Sigmoid colon (tissue), 7 donors: ENCODE results near the gene ARID3B. TPM values are rescaled to one million over a fixed set of nuclear protein-coding genes. Genes with fewer than 3 reads are reported as not detected.
A peak's percentile ranks its signal among the peaks of the same experiment; 100 is the strongest.

ENCODE experiments used
- DNase-seq: peaks from one replicate; pipeline ENCODE4 v3.0.0-alpha.2; 2019
- H3K27ac ChIP-seq, 4 donors: fragments of 200-600 bp; sonication (generic); one replicate each; pipeline ENCODE4 v1.5.1; 2016 to 2019; ENCODE audit warnings: mild to moderate bottlenecking in 1 of 4
- H3K27me3 ChIP-seq, 3 donors: fragments of 200-600 bp; sonication (generic); one replicate each; pipeline ENCODE4 v1.5.1; 2019; ENCODE audit warnings: mild to moderate bottlenecking in 1 of 3
- H3K36me3 ChIP-seq, 4 donors: fragments of 200-600 bp; sonication (generic); one replicate each; pipeline ENCODE4 v1.5.1; 2016 to 2019
- H3K4me1 ChIP-seq, 4 donors: fragments of 200-600 bp; sonication (generic); one replicate each; pipeline ENCODE4 v1.5.1; 2017 to 2019
- H3K4me3 ChIP-seq, 4 donors: fragments of 200-600 bp; sonication (generic); one replicate each; pipeline ENCODE4 v1.5.1; 2017 to 2019; ENCODE audit warnings: mild to moderate bottlenecking in 2 of 4, moderate library complexity in 1 of 4
- H3K9me3 ChIP-seq, 4 donors: fragments of 200-600 bp in 3 of 4; sonication (generic) in 3 of 4; one replicate each; pipeline versions ENCODE4 v1.5.1 to v1.6.1; 2013 to 2019
- CTCF ChIP-seq, 4 experiments: fragments of 450-650 bp in 3 of 4; fragments of 200-600 bp in 1 of 4; IDR thresholded peaks; one replicate each; pipeline ENCODE4 v1.5.1; 2016 to 2019; ENCODE audit warnings: antibody characterized with exemption in 4 of 4, mild to moderate bottlenecking in 3 of 4, moderate library complexity in 2 of 4
- EP300 ChIP-seq, 4 donors: sonication (generic); formaldehyde crosslinking; IDR thresholded peaks; one replicate each; pipeline ENCODE4 v1.6.1; 2017; ENCODE audit warnings: antibody characterized with exemption in 4 of 4
- POLR2A ChIP-seq, 2 donors: fragments of 450-650 bp; IDR thresholded peaks; one replicate each; pipeline ENCODE4 v1.6.1; 2016; ENCODE audit warnings: antibody characterized with exemption in 2 of 2, mild to moderate bottlenecking in 2 of 2, moderate library complexity in 2 of 2
- POLR2AphosphoS5 ChIP-seq, 4 donors: sonication (generic); formaldehyde crosslinking; IDR thresholded peaks; one replicate each; pipeline ENCODE4 v1.6.1; 2017; ENCODE audit warnings: antibody characterized with exemption in 4 of 4
- WGBS, 2 donors: extraction: QIAGEN DNeasy Blood & Tissue Kit; methylation state at CpG; one replicate each; pipeline ENCODE4 v1.1.7; 2013; 5-methylcytosine and 5-hydroxymethylcytosine counted together
- intact Hi-C: fragments of 100-400 bp; cut with DNase I; formaldehyde crosslinking; loops from one replicate; pipeline ENCODE4 v1.15.1; 2023
- polyA plus RNA-seq, 3 donors: library from polyadenylated mRNA; stranded (reverse); fragments of 200-250 nt; gene quantifications; one replicate each; pipeline ENCODE4 v1.2.3, GENCODE V29; 2013
- total RNA-seq, 4 donors: library from RNA; depleted of rRNA; stranded (reverse); fragments of >200 nt; gene quantifications; one replicate each; pipeline ENCODE4 v1.1.0, GENCODE V29; 2016
- donor health status: healthy with polysubstance abuse.
- donor health status: Bipolar disorder and iron deficiency.
- donor health status: healthy.

The ARID3B gene
- total and polyA plus RNA-seq, 7 donors = 2.3 to 9.7 (median 5.3) TPM

GRCh38 chr15:74642348-74642733 lies 101.3 kb downstream of the ARID3B start:
- Histone ChIP-seq H3K36me3 (peaks cover 0 to 43% (median 17%) of the 10 kb centered on the region in 4 donors), H3K9me3 (no peaks in the 10 kb centered on the region), H3K4me3 (no peak overlapping the region), H3K4me1 (peaks cover 0 to 18% (median 17%) of the 10 kb centered on the region in 4 donors), H3K27me3 (no peaks in the 10 kb centered on the region), H3K27ac (peak overlapping the region in 3 of 4 donors; percentile 22 to 30 (median 22))
- TF ChIP-seq POLR2AphosphoS5 (IDR thresholded peaks at IDR 0.05) (no peak), POLR2A (IDR thresholded peaks at IDR 0.05) (no peak), CTCF (IDR thresholded peaks at IDR 0.05) (no peak), EP300 (IDR thresholded peaks at IDR 0.05) (no peak)
- DNase-seq = no peak
- WGBS, 2 donors = 21 to 67% methylated on average over 4 of the region's 4 CpGs
- intact Hi-C loops = no loop called here

GRCh38 chr15:74642734-74643664 lies 102.0 kb downstream of the ARID3B start:
- peaks cover 0 to 36% (median 15%) of the 10 kb centered on the region in 4 donors for H3K36me3 ChIP-seq
- 16 to 60% methylated on average over 11 of the region's 11 CpGs for WGBS, 2 donors
- intact Hi-C loops = no loop called here

GRCh38 chr15:74643665-74644204 lies 102.7 kb downstream of the ARID3B start:
- no peak for DNase-seq
- Histone ChIP-seq H3K27ac (peak overlapping the region in 2 of 4 donors; percentile 22 to 30), H3K4me3 (no peak overlapping the region), H3K36me3 (peaks cover 0 to 31% (median 13%) of the 10 kb centered on the region in 4 donors), H3K27me3 (no peaks in the 10 kb centered on the region), H3K9me3 (no peaks in the 10 kb centered on the region), H3K4me1 (peaks cover 0 to 18% (median 17%) of the 10 kb centered on the region in 4 donors)
- 41 to 80% methylated on average over 2 of the region's 2 CpGs for WGBS, 2 donors
- TF ChIP-seq POLR2A (IDR thresholded peaks at IDR 0.05) = no peak
- intact Hi-C loops = no loop called here

More at GRCh38 chr15:74642734-74643664, 102.0 kb downstream of the ARID3B start:
- Histone ChIP-seq H3K4me1 (peaks cover 0 to 18% (median 17%) of the 10 kb centered on the region in 4 donors), H3K9me3 (no peaks in the 10 kb centered on the region), H3K27me3 (no peaks in the 10 kb centered on the region), H3K27ac (peak overlapping the region in 3 of 4 donors; percentile 22 to 30 (median 22)), H3K4me3 (no peak overlapping the region)
- TF ChIP-seq EP300 (IDR thresholded peaks at IDR 0.05) (no peak), CTCF (IDR thresholded peaks at IDR 0.05) (no peak), POLR2A (IDR thresholded peaks at IDR 0.05) (no peak), POLR2AphosphoS5 (IDR thresholded peaks at IDR 0.05) (no peak)
- no peak for DNase-seq

GRCh38 chr15:74646480-74646879 lies 105.5 kb downstream of the ARID3B start:
- H3K36me3 ChIP-seq = peaks cover 0 to 6% (median 0%) of the 10 kb centered on the region in 4 donors
- no peak for DNase-seq
- no peak overlapping the region for H3K27ac ChIP-seq
- peaks cover 0 to 31% (median 26%) of the 10 kb centered on the region in 4 donors for H3K4me1 ChIP-seq
- TF ChIP-seq EP300 (IDR thresholded peaks at IDR 0.05) (no peak), POLR2AphosphoS5 (IDR thresholded peaks at IDR 0.05) (no peak), CTCF (IDR thresholded peaks at IDR 0.05) (no peak), POLR2A (IDR thresholded peaks at IDR 0.05) (no peak)
- no peak overlapping the region for H3K4me3 ChIP-seq
- H3K27me3 ChIP-seq = no peaks in the 10 kb centered on the region
- H3K9me3 ChIP-seq = no peaks in the 10 kb centered on the region
- intact Hi-C loops = no loop called here

Other genes with a start within 250 kb of the ARID3B start
- gene CYP11A1, start 173.6 kb upstream of the ARID3B start, total RNA-seq = 1 to 10 TPM in 1 of 4 donors, under 1 TPM in 2, not detected in 1; 0.36 to 1.7 (median 0.49) TPM
- gene CYP11A1, start 173.6 kb upstream of the ARID3B start, polyA plus RNA-seq = 1 to 10 TPM in 1 of 3 donors, under 1 TPM in 1, not detected in 1; 0.22 to 1.2 TPM
- gene SEMA7A, start 107.3 kb upstream of the ARID3B start, total RNA-seq = 1 to 10 TPM in 2 of 4 donors, under 1 TPM in 2; 0.28 to 3.5 (median 0.86) TPM
- 1 to 10 TPM in 2 of 3 donors, not detected in 1; 1.4 to 9.8 TPM for gene SEMA7A, start 107.3 kb upstream of the ARID3B start, polyA plus RNA-seq
- 10 to 100 TPM; 48.5 to 85.5 (median 57.7) TPM for gene UBL7, start 80.1 kb upstream of the ARID3B start, total RNA-seq
- gene UBL7, start 80.1 kb upstream of the ARID3B start, polyA plus RNA-seq = 10 to 100 TPM; 32.4 to 34.4 (median 34.0) TPM
- gene CLK3, start 74.6 kb downstream of the ARID3B start, total RNA-seq = 100 to 1,000 TPM in 3 of 4 donors, 10 to 100 TPM in 1; 73.1 to 124 (median 115) TPM
- gene CLK3, start 74.6 kb downstream of the ARID3B start, polyA plus RNA-seq = 10 to 100 TPM; 59.5 to 75.5 (median 60.1) TPM
- 10 to 100 TPM; 11.7 to 20.2 (median 17.7) TPM for gene EDC3, start 154.8 kb downstream of the ARID3B start, total RNA-seq
- gene EDC3, start 154.8 kb downstream of the ARID3B start, polyA plus RNA-seq = 10 to 100 TPM; 11.6 to 22.0 (median 12.0) TPM
- gene CYP1A1, start 184.3 kb downstream of the ARID3B start, total RNA-seq = 1 to 10 TPM in 1 of 4 donors, under 1 TPM in 2, not detected in 1; 0.36 to 4.7 (median 0.49) TPM
- under 1 TPM in 2 of 3 donors, not detected in 1; 0.09 to 0.92 TPM for gene CYP1A1, start 184.3 kb downstream of the ARID3B start, polyA plus RNA-seq
- gene CYP1A2, start 207.6 kb downstream of the ARID3B start, total RNA-seq = not detected
- gene CYP1A2, start 207.6 kb downstream of the ARID3B start, polyA plus RNA-seq = not detected
- 10 to 100 TPM in 3 of 4 donors, 1 to 10 TPM in 1; 9.7 to 22.4 (median 14.2) TPM for gene CSK, start 240.9 kb downstream of the ARID3B start, total RNA-seq
- gene CSK, start 240.9 kb downstream of the ARID3B start, polyA plus RNA-seq = 100 to 1,000 TPM in 1 of 3 donors, 10 to 100 TPM in 2; 40.8 to 125 (median 55.0) TPM